SU-DHL-6 (cell line): ENCODE data around the gene ADSS1.

Experiments used
- H2AFZ ChIP-seq: fragments of 200-600 bp; sonication (generic); 2 replicates; pipeline ENCODE4 v1.6.1; 2014; ENCODE audit warnings: low read depth, mild to moderate bottlenecking, moderate library complexity, mixed read lengths, antibody characterized with exemption, low read length; ENCODE audit not compliant: severe bottlenecking
- H3F3A ChIP-seq: fragments of 200-600 bp; shearing (Covaris generic); 2 replicates; pipeline ENCODE4 v1.6.0; 2016; ENCODE audit warnings: antibody characterized with exemption, mild to moderate bottlenecking; ENCODE audit not compliant: insufficient read depth
- H3K27ac ChIP-seq: fragments of 200-600 bp; sonication (generic); 2 replicates; pipeline ENCODE4 v1.5.1; 2016; ENCODE audit warnings: low read depth, mild to moderate bottlenecking, low read length, moderate library complexity, mixed read lengths
- H3K27me3 ChIP-seq: fragments of 200-600 bp; sonication (generic), shearing (Covaris generic); 2 replicates; pipeline ENCODE4 v1.6.0; 2014; ENCODE audit warnings: mild to moderate bottlenecking, low read length
- H3K36me3 ChIP-seq: fragments of 200-600 bp; sonication (generic); 2 replicates; pipeline ENCODE4 v1.6.1; 2014; ENCODE audit warnings: mild to moderate bottlenecking, low read length, mixed read lengths
- H3K4me2 ChIP-seq: fragments of 300-600, 200-600 bp; shearing (Covaris generic), sonication (generic); 2 replicates; pipeline ENCODE4 v1.6.0; 2014; ENCODE audit warnings: low read length, low read depth, mild to moderate bottlenecking; ENCODE audit not compliant: poor library complexity, severe bottlenecking
- H3K4me3 ChIP-seq: fragments of 200-600 bp; sonication (generic); 2 replicates; pipeline ENCODE4 v1.5.1; 2014; ENCODE audit warnings: antibody characterized with exemption, low read length, mild to moderate bottlenecking, mixed read lengths; ENCODE audit not compliant: insufficient read depth, poor library complexity, severe bottlenecking
- H3K79me2 ChIP-seq: fragments of 200-600 bp; sonication (generic); 2 replicates; pipeline ENCODE4 v1.6.1; 2014; ENCODE audit warnings: mild to moderate bottlenecking, low read length, moderate library complexity; ENCODE audit not compliant: insufficient read depth
- H3K9ac ChIP-seq: fragments of 200-600 bp; sonication (generic); 2 replicates; pipeline ENCODE4 v1.7.0; 2014; ENCODE audit warnings: mild to moderate bottlenecking, low read length
- H3K9me2 ChIP-seq: fragments of 200-600 bp; sonication (generic); replicated peaks from 2 replicates; pipeline ENCODE4 v1.6.1; 2014; ENCODE audit warnings: low read length; ENCODE audit not compliant: insufficient read depth
- H3K9me3 ChIP-seq: fragments of 200-600 bp; sonication (generic); 2 replicates; pipeline ENCODE4 v1.6.1; 2014; ENCODE audit warnings: low read length, mixed read lengths; ENCODE audit not compliant: insufficient read depth
- H4K20me1 ChIP-seq: fragments of 200-600 bp; sonication (generic); 2 replicates; pipeline ENCODE4 v1.6.1; 2014; ENCODE audit warnings: low read depth, mild to moderate bottlenecking, antibody characterized with exemption, low read length, moderate library complexity, mixed read lengths
- CTCF ChIP-seq: fragments of 200-600 bp; sonication (generic); IDR thresholded peaks from one replicate; pipeline ENCODE4 v1.5.1; 2017; ENCODE audit warnings: antibody characterized with exemption, mild to moderate bottlenecking, low read length, moderate library complexity; ENCODE audit not compliant: insufficient read depth, poor library complexity, severe bottlenecking
- EZH2phosphoT487 ChIP-seq: fragments of 200-600 bp; sonication (generic), shearing (Covaris generic); conservative IDR thresholded peaks from 2 replicates; pipeline ENCODE4 v1.6.1; 2018; ENCODE audit warnings: mild to moderate bottlenecking, antibody characterized with exemption, low read length, moderate library complexity, mixed read lengths

The ADSS1 gene

DNA sequence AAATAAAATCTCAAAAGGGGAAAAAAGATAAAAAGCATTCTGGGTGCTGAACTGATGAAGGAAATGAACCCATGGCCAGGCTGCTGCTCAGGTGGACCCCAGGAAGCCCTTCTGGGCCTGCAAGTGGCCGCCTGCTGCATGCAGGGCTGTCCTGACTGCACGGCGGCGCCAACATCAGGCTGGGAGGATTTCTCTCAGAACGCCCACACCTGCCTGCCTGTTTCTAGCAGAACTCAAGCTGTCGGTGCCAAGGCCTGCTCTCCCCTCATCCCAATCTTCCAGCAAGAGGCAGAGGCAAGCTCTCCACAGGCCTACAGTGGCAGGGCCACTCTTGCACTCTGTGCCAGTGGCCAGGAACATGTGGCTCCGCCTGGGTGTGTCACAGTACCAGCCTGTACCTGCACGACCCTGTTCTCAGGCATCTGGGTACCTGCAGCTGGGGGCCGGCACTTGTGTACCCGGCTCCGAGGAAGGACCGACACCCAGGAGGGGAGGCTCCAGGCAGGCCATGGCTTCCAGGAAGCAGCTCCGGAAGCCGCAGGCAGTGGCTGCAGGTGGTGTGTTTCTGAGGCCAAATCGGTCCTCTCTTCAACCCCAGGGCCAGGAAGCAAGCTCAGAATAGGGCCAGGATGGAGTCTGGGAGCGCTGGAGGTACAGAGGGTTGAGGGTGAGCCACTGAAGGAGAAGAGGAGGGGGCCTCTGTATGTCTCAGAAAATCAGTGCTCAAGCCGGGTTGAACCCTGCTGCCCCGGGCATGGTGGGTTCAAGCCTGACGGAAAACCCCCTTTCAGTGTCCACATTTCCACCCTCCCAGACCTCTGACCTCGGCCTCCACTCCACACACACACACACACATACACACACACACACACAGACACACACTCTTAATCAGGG lies 37.2 kb upstream of the ADSS1 start:
- H3K27ac ChIP-seq = no peak overlapping the region
- no peak overlapping the region for H2AFZ ChIP-seq
- H3K4me2 ChIP-seq = no peak overlapping the region
- H3K27me3 ChIP-seq = no peaks in the 10 kb centered on the region
- TF ChIP-seq EZH2phosphoT487 (no peak), CTCF (no peak)
- H4K20me1 ChIP-seq = no peaks in the 10 kb centered on the region
- H3K79me2 ChIP-seq = peaks cover 18% of the 10 kb centered on the region; the same call in 1 of the 2 replicates
- no peaks in the 10 kb centered on the region for H3F3A ChIP-seq
- H3K9me3 ChIP-seq = no peaks in the 10 kb centered on the region
- no peaks in the 10 kb centered on the region for H3K36me3 ChIP-seq
- H3K9ac ChIP-seq = no peak overlapping the region
- H3K9me2 ChIP-seq = no peaks in the 10 kb centered on the region
- no peak overlapping the region for H3K4me3 ChIP-seq

- no peaks in the 10 kb centered on the region for H4K20me1 ChIP-seq
- H3F3A ChIP-seq = no peaks in the 10 kb centered on the region
- no peaks in the 10 kb centered on the region for H3K36me3 ChIP-seq
- peaks cover 20% of the 10 kb centered on the region; the same call in 1 of the 2 replicates for H3K79me2 ChIP-seq
- no peak overlapping the region for H3K27ac ChIP-seq
- no peak overlapping the region for H2AFZ ChIP-seq
- TF ChIP-seq EZH2phosphoT487 = no peak
- no peak for TF ChIP-seq CTCF
- H3K4me3 ChIP-seq = no peak overlapping the region
- H3K9me2 ChIP-seq = no peaks in the 10 kb centered on the region
- H3K4me2 ChIP-seq = no peak overlapping the region
- no peak overlapping the region for H3K9ac ChIP-seq
- no peaks in the 10 kb centered on the region for H3K27me3 ChIP-seq
- no peaks in the 10 kb centered on the region for H3K9me3 ChIP-seq
Measured at GRCh38 chr14:104687601-104688504, 36.2 kb upstream of the ADSS1 start.

- Histone ChIP-seq H3K36me3 (no peaks in the 10 kb centered on the region), H3K79me2 (peaks cover 23% of the 10 kb centered on the region; the same call in 1 of the 2 replicates), H3K9me3 (no peaks in the 10 kb centered on the region), H2AFZ (peak overlapping the region; percentile 62), H3K27ac (no peak overlapping the region), H3K4me2 (no peak overlapping the region), H3K9ac (no peak overlapping the region), H4K20me1 (no peaks in the 10 kb centered on the region), H3F3A (no peaks in the 10 kb centered on the region), H3K4me3 (no peak overlapping the region), H3K9me2 (no peaks in the 10 kb centered on the region), H3K27me3 (no peaks in the 10 kb centered on the region)
- TF ChIP-seq EZH2phosphoT487 (no peak), CTCF (no peak)
Measured at GRCh38 chr14:104688505-104689108, 35.4 kb upstream of the ADSS1 start.
